H1 (cell line): ENCODE data around the gene ST6GALNAC4. TPM values are rescaled to one million over a fixed set of nuclear protein-coding genes. Genes with fewer than 3 reads are reported as not detected.

Experiments used
- CTCF ChIA-PET: fragments of 300-600 bp; sonication (Branson Sonifier 250); formaldehyde crosslinking; loops from one replicate; lab custom pipeline; 2021; ENCODE audit not compliant: partially characterized antibody; lab: Charles Lee
- POLR2A ChIA-PET: fragments of 300-600 bp; sonication (Branson Sonifier 250); formaldehyde crosslinking; loops from one replicate; lab custom pipeline; 2021; ENCODE audit warnings: inconsistent platforms; ENCODE audit not compliant: partially characterized antibody; lab: Charles Lee
- DNase-seq, 2 experiments: peaks; one replicate each; pipeline versions ENCODE4 v3.0.0 to v3.0.0-alpha.2; 2010 to 2022; ENCODE audit warnings: low spot score in 2 of 2, low read depth in 1 of 2, mixed read lengths in 1 of 2
- FAIRE-seq: peaks from 2 replicates; lab custom pipeline; 2011; peaks lifted over from hg19 to GRCh38; lab: Jason Lieb, UNC
- H2AFZ ChIP-seq: 2 replicates; pipeline ENCODE4 v1.8.1; 2012; ENCODE audit warnings: low read length, inconsistent platforms
- H2AK5ac ChIP-seq: 2 replicates; pipeline ENCODE4 v1.6.1; 2013; ENCODE audit warnings: low read depth, low read length
- H2BK120ac ChIP-seq: replicated peaks from 2 replicates; pipeline ENCODE3; 2013; ENCODE audit warnings: low read depth, low read length, inconsistent platforms
- H2BK12ac ChIP-seq: 2 replicates; pipeline ENCODE4 v1.6.1; 2013; ENCODE audit warnings: low read depth, low read length
- H2BK15ac ChIP-seq: 2 replicates; pipeline ENCODE4 v1.6.1; 2013; ENCODE audit warnings: low read length
- H2BK20ac ChIP-seq: 2 replicates; pipeline ENCODE4 v1.6.1; 2013; ENCODE audit warnings: low read length
- H2BK5ac ChIP-seq: 2 replicates; pipeline ENCODE4 v1.6.1; 2013; ENCODE audit warnings: low read depth, low read length
- H3K14ac ChIP-seq: 2 replicates; pipeline ENCODE4 v1.6.1; 2013; ENCODE audit warnings: inconsistent platforms; ENCODE audit not compliant: insufficient read length
- H3K18ac ChIP-seq: 2 replicates; pipeline ENCODE4 v1.6.1; 2013; ENCODE audit warnings: low read length; ENCODE audit errors: extremely low read depth
- H3K23ac ChIP-seq: 2 replicates; pipeline ENCODE4 v1.6.1; 2013; ENCODE audit warnings: inconsistent platforms; ENCODE audit not compliant: insufficient read length
- H3K23me2 ChIP-seq: 2 replicates; pipeline ENCODE4 v1.6.1; 2013; ENCODE audit warnings: low read depth, low read length
- H3K27ac ChIP-seq: 2 replicates; pipeline ENCODE4 v1.6.1; 2011; ENCODE audit warnings: low read depth, low read length, inconsistent platforms
- H3K27me3 ChIP-seq, 4 experiments: replicated peaks in 1 of 4; 1 replicate in 1 of 4; 2 replicates in 3 of 4; pipeline versions ENCODE4 v1.6.1 to v1.8.1; 2011 to 2013; ENCODE audit warnings: low read length in 3 of 4, mild to moderate bottlenecking in 3 of 4, inconsistent platforms in 2 of 4, mixed read lengths in 2 of 4, moderate library complexity in 1 of 4; ENCODE audit not compliant: control insufficient read depth in 3 of 4, insufficient read depth in 3 of 4; ENCODE audit errors: extremely low read depth in 1 of 4
- H3K36me3 ChIP-seq, 4 experiments: 2 replicates each; pipeline versions ENCODE4 v1.6.1 to v1.8.1; 2011 to 2013; ENCODE audit warnings: mild to moderate bottlenecking in 4 of 4, low read length in 3 of 4, moderate library complexity in 2 of 4, control low read depth in 1 of 4, inconsistent platforms in 1 of 4; ENCODE audit not compliant: insufficient read depth in 4 of 4, control insufficient read depth in 2 of 4
- H3K4ac ChIP-seq: replicated peaks from 2 replicates; pipeline ENCODE3; 2013; ENCODE audit warnings: low read length, low read depth, mixed read lengths, inconsistent platforms; ENCODE audit not compliant: insufficient read length
- H3K4me1 ChIP-seq, 4 experiments: replicated peaks in 1 of 4; 1 replicate in 1 of 4; 2 replicates in 3 of 4; pipeline versions ENCODE4 v1.6.1 to v1.8.1; 2011 to 2013; ENCODE audit warnings: low read length in 3 of 4, inconsistent platforms in 2 of 4, mixed read lengths in 1 of 4; ENCODE audit not compliant: insufficient read depth in 4 of 4, control insufficient read depth in 3 of 4
- H3K4me2 ChIP-seq, 2 experiments: 2 replicates each; pipeline versions ENCODE4 v1.6.1 to v1.8.1; 2011 to 2013; ENCODE audit warnings: low read depth in 2 of 2, low read length in 2 of 2, control low read depth in 1 of 2, inconsistent platforms in 1 of 2, mild to moderate bottlenecking in 1 of 2; ENCODE audit not compliant: insufficient read depth in 1 of 2
- H3K4me3 ChIP-seq, 4 experiments: fragments of 200-600, 300-600 bp in 1 of 4; sonication (generic), shearing (Covaris generic), sonication (Bioruptor Twin) in 1 of 4; 2 replicates each; pipeline versions ENCODE4 v1.5.1 to v1.8.1; 2011 to 2016; ENCODE audit warnings: low read length in 4 of 4, low read depth in 3 of 4, control low read depth in 2 of 4, inconsistent platforms in 2 of 4, mild to moderate bottlenecking in 2 of 4, mixed read lengths in 1 of 4, moderate library complexity in 1 of 4; ENCODE audit not compliant: insufficient read depth in 2 of 4; ENCODE audit errors: extremely low read depth in 1 of 4
- H3K56ac ChIP-seq: replicated peaks from 2 replicates; pipeline ENCODE3; 2013; ENCODE audit warnings: low read depth, mild to moderate bottlenecking, mixed read lengths, low read length, inconsistent platforms; ENCODE audit not compliant: insufficient read length
- H3K79me1 ChIP-seq: 2 replicates; pipeline ENCODE4 v1.6.1; 2013; ENCODE audit warnings: low read depth, low read length, control low read depth
- H3K79me2 ChIP-seq, 2 experiments: 2 replicates each; pipeline versions ENCODE4 v1.6.1 to v1.8.1; 2012 to 2013; ENCODE audit warnings: low read length in 2 of 2, mild to moderate bottlenecking in 2 of 2, inconsistent platforms in 1 of 2; ENCODE audit not compliant: insufficient read depth in 2 of 2, control insufficient read depth in 1 of 2
- H3K9ac ChIP-seq, 4 experiments: replicated peaks in 1 of 4; 1 replicate in 1 of 4; 2 replicates in 3 of 4; pipeline versions ENCODE4 v1.6.1 to v1.8.1; 2011 to 2013; ENCODE audit warnings: low read depth in 3 of 4, low read length in 3 of 4, control low read depth in 2 of 4, mild to moderate bottlenecking in 2 of 4, moderate library complexity in 2 of 4, inconsistent platforms in 1 of 4; ENCODE audit errors: extremely low read depth in 1 of 4
- H3K9me3 ChIP-seq, 2 experiments: 2 replicates each; pipeline versions ENCODE4 v1.6.1 to v1.8.1; 2012 to 2013; ENCODE audit warnings: mild to moderate bottlenecking in 2 of 2, moderate library complexity in 2 of 2, control low read depth in 1 of 2, inconsistent platforms in 1 of 2, low read depth in 1 of 2, low read length in 1 of 2, mixed read lengths in 1 of 2; ENCODE audit not compliant: insufficient read depth in 2 of 2
- H4K20me1 ChIP-seq, 2 experiments: replicated peaks in 1 of 2; 2 replicates each; pipeline versions ENCODE3 to v1.8.1; 2011 to 2013; ENCODE audit warnings: inconsistent platforms in 2 of 2, low read length in 2 of 2, mild to moderate bottlenecking in 1 of 2; ENCODE audit not compliant: insufficient read depth in 2 of 2, control insufficient read depth in 1 of 2
- H4K5ac ChIP-seq: 2 replicates; pipeline ENCODE4 v1.6.1; 2013; ENCODE audit warnings: low read length, low read depth, mixed read lengths, inconsistent platforms; ENCODE audit not compliant: insufficient read length
- H4K8ac ChIP-seq: 2 replicates; pipeline ENCODE4 v1.8.0; 2013; ENCODE audit warnings: mild to moderate bottlenecking, moderate library complexity, low read length, inconsistent platforms; ENCODE audit not compliant: insufficient read depth; ENCODE audit errors: extremely low read depth
- H4K91ac ChIP-seq: replicated peaks from 2 replicates; pipeline ENCODE3; 2013; ENCODE audit warnings: low read length, mixed read lengths, inconsistent platforms; ENCODE audit not compliant: insufficient read length
- ASH2L ChIP-seq: fragments of 200-600, 300-600 bp; sonication (generic); IDR thresholded peaks from one replicate; pipeline ENCODE4 v1.7.1; 2017; ENCODE audit warnings: low read length
- CTBP2 ChIP-seq: IDR thresholded peaks from 2 replicates; pipeline ENCODE4 v1.7.0; 2011; ENCODE audit warnings: borderline replicate concordance, mild to moderate bottlenecking, moderate library complexity, mixed read lengths, low read length; ENCODE audit not compliant: insufficient read depth, insufficient read length
- EP300 ChIP-seq, 2 experiments: IDR thresholded peaks; 1 replicate in 1 of 2; 2 replicates in 1 of 2; pipeline ENCODE4 v1.6.1; 2011 to 2012; ENCODE audit warnings: low read depth in 2 of 2, low read length in 2 of 2, mild to moderate bottlenecking in 2 of 2, borderline replicate concordance in 1 of 2, inconsistent platforms in 1 of 2, moderate library complexity in 1 of 2
- HDAC2 ChIP-seq, 2 experiments: fragments of 300-600 bp in 1 of 2; sonication (generic) in 1 of 2; IDR thresholded peaks; 2 replicates each; pipeline ENCODE4 v1.6.1; 2011 to 2012; ENCODE audit warnings: low read depth in 2 of 2, low read length in 2 of 2, mild to moderate bottlenecking in 2 of 2, moderate library complexity in 2 of 2, borderline replicate concordance in 1 of 2, inconsistent platforms in 1 of 2
- POLR2A ChIP-seq, 2 experiments: IDR thresholded peaks; 1 replicate in 1 of 2; 2 replicates in 1 of 2; pipeline ENCODE4 v1.6.1; 2011; ENCODE audit warnings: low read depth in 2 of 2, low read length in 2 of 2, mild to moderate bottlenecking in 2 of 2; ENCODE audit errors: control extremely low read depth in 1 of 2
- POU5F1 ChIP-seq: IDR thresholded peaks from 2 replicates; pipeline ENCODE4 v1.6.1; 2011; ENCODE audit warnings: low read depth, mild to moderate bottlenecking, low read length, moderate library complexity
- SIX5 ChIP-seq: IDR thresholded peaks from 2 replicates; pipeline ENCODE4 v1.6.1; 2011; ENCODE audit warnings: mild to moderate bottlenecking, low read depth, low read length
- SP4 ChIP-seq: IDR thresholded peaks from 2 replicates; pipeline ENCODE4 v1.6.1; 2012; ENCODE audit warnings: low read length, inconsistent platforms
- SUZ12 ChIP-seq: fragments of 200-600 bp; sonication (generic); IDR thresholded peaks from 2 replicates; pipeline ENCODE4 v1.6.1; 2012; ENCODE audit warnings: mild to moderate bottlenecking, inconsistent platforms, low read length, moderate library complexity, mixed read lengths
- WGBS, 2 experiments: shearing (Covaris generic) in 1 of 2; methylation state at CpG; one replicate each; pipeline versions ENCODE4 v1.1.6 to v1.1.7; 2013 to 2015; ENCODE audit warnings: low lambda C conversion rate in 2 of 2, mixed read lengths in 2 of 2, inconsistent platforms in 1 of 2, low coverage in 1 of 2, missing lambda C conversion rate in 1 of 2; ENCODE audit not compliant: insufficient replicate concordance in 2 of 2, insufficient coverage in 1 of 2, insufficient read length in 1 of 2; ENCODE audit errors: extremely low coverage in 1 of 2, missing lambda C conversion rate in 1 of 2; 5-methylcytosine and 5-hydroxymethylcytosine counted together
- polyA plus RNA-seq, 7 experiments: library from polyadenylated mRNA; depleted of rRNA in 3 of 7; stranded (reverse) in 5 of 7; unstranded in 2 of 7; fragments of >200 nt in 5 of 7; fragments of 200-250 nt in 2 of 7; gene quantifications; 1 replicate in 5 of 7; 2 replicates in 1 of 7; 4 replicates in 1 of 7; pipeline versions ENCODE4 v1.2.1 to v1.2.3, GENCODE V29; 2011 to 2013; ENCODE audit warnings: missing spikeins in 2 of 7, mixed read lengths in 2 of 7
- total RNA-seq: library from RNA; stranded (reverse); fragmentation: NEBNext Ultra II Directional; extraction: Animal tissue kit (Norgen Biotek cat#: 25700); gene quantifications from 2 replicates; pipeline ENCODE4 v1.2.1, GENCODE V29; 2021
- TF ChIP-seq, protein P1 (sequence below): IDR thresholded peaks from 2 replicates; pipeline ENCODE4 v1.6.1; 2012; ENCODE audit warnings: inconsistent platforms
- TF ChIP-seq, protein P2 (sequence below): IDR thresholded peaks from 2 replicates; pipeline ENCODE4 v1.6.1; 2012; ENCODE audit warnings: low read length, inconsistent platforms

ST6GALNAC4 gene
- total and polyA plus RNA-seq, 2 of the 8 experiments (the other 6 are each of a cell fraction or from before 2014, with no cell fraction given): 21.8 to 34.1 TPM

- no peak overlapping the region for H3K4ac ChIP-seq
- H3K9ac ChIP-seq: no peak overlapping the region
- no peak for TF ChIP-seq EP300 (IDR thresholded peaks at IDR 0.05; ENCODE audit: borderline replicate concordance in 1 of 2, low read depth in 2 of 2, low read length in 2 of 2)
- TF ChIP-seq POU5F1: no peak
- TF ChIP-seq POLR2A (IDR thresholded peaks at IDR 0.05; ENCODE audit: control extremely low read depth in 1 of 2, low read depth in 2 of 2, low read length in 2 of 2): no peak
- TF ChIP-seq ASH2L: no peak
- TF ChIP-seq, protein P1, sequence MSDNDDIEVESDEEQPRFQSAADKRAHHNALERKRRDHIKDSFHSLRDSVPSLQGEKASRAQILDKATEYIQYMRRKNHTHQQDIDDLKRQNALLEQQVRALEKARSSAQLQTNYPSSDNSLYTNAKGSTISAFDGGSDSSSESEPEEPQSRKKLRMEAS: no peak
- TF ChIP-seq, protein P2, sequence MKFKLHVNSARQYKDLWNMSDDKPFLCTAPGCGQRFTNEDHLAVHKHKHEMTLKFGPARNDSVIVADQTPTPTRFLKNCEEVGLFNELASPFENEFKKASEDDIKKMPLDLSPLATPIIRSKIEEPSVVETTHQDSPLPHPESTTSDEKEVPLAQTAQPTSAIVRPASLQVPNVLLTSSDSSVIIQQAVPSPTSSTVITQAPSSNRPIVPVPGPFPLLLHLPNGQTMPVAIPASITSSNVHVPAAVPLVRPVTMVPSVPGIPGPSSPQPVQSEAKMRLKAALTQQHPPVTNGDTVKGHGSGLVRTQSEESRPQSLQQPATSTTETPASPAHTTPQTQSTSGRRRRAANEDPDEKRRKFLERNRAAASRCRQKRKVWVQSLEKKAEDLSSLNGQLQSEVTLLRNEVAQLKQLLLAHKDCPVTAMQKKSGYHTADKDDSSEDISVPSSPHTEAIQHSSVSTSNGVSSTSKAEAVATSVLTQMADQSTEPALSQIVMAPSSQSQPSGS: no peak
- TF ChIP-seq SP4: no peak
- no peak for TF ChIP-seq HDAC2 (IDR thresholded peaks at IDR 0.05; ENCODE audit: borderline replicate concordance in 1 of 2, low read depth in 2 of 2, low read length in 2 of 2)
- TF ChIP-seq SIX5: no peak
- TF ChIP-seq SUZ12: no peak
- no peak for TF ChIP-seq CTBP2
These were observed 7.0 kb downstream of the ST6GALNAC4 start for GRCh38 chr9:127909839-127910273.

More at GRCh38 chr9:127909839-127910273, 7.0 kb downstream of the ST6GALNAC4 start:
- POLR2A ChIA-PET: interaction anchor here (1.1 kb wide), 1 partner anchor 11 kb away, joined by 3 read pairs; no protein-coding TSS in a partner anchor
- Histone ChIP-seq H2AK5ac (no peak overlapping the region), H2BK15ac (no peak overlapping the region), H3K27ac (no peak overlapping the region), H2BK120ac (no peak overlapping the region), H3K4me2 (no peak overlapping the region), H3K14ac (no peak overlapping the region), H4K8ac (no peak overlapping the region), H3K23me2 (no peaks in the 10 kb centered on the region), H2BK12ac (no peak overlapping the region), H4K20me1 (peaks cover 0 to 1% of the 10 kb centered on the region in 2 experiments), H3K27me3 (no peaks in the 10 kb centered on the region), H2AFZ (no peak overlapping the region), H3K79me1 (no peaks in the 10 kb centered on the region), H2BK5ac (no peak overlapping the region), H4K5ac (no peak overlapping the region), H3K4me1 (peaks cover 0 to 5% (median 0%) of the 10 kb centered on the region in 4 experiments; a peak in 3 of 7 replicates), H3K9me3 (no peaks in the 10 kb centered on the region), H3K36me3 (peaks cover 0 to 6% (median 0%) of the 10 kb centered on the region in 4 experiments; a peak in 1 of 8 replicates), H3K56ac (no peak overlapping the region), H3K18ac (no peak overlapping the region), H3K79me2 (no peaks in the 10 kb centered on the region), H3K4me3 (no peak overlapping the region), H2BK20ac (no peak overlapping the region), H4K91ac (no peak overlapping the region), H3K23ac (no peak overlapping the region)
- CTCF ChIA-PET: interaction anchor here (0.7 to 2.7 kb wide), 9 partner anchors 11 to 317 kb away, joined by 3 to 14 read pairs (median 4); partner anchors contain the start of gene TOR2A
- DNase-seq: no peak
- FAIRE-seq: no peak
- 86% methylated on average over 16 of the region's 17 CpGs; no CpG with 5 or more reads in 1 of the 2 experiments for WGBS, 2 experiments
